PFSK-1 (cell line): Measurements from ENCODE around the gene DCBLD2.

Experiments
- FOXP2 ChIP-seq: optimal IDR thresholded peaks from 2 replicates; pipeline ENCODE3; 2011; ENCODE audit warnings: borderline replicate concordance, control low read depth, inconsistent platforms; ENCODE audit not compliant: insufficient read depth; ENCODE audit errors: extremely low read length, extremely low read depth
- POLR2AphosphoS5 ChIP-seq: IDR thresholded peaks from 2 replicates; pipeline ENCODE4 v1.6.1; 2012; ENCODE audit warnings: low read depth, mild to moderate bottlenecking, control low read depth, low read length, moderate library complexity
- REST ChIP-seq, 2 experiments: IDR thresholded peaks; 2 replicates each; pipeline versions ENCODE4 v1.6.1 to v1.8.0; 2011 to 2012; ENCODE audit warnings: low read depth in 2 of 2, low read length in 2 of 2, control low read depth in 1 of 2, inconsistent platforms in 1 of 2, mild to moderate bottlenecking in 1 of 2, moderate library complexity in 1 of 2; ENCODE audit not compliant: insufficient read depth in 1 of 2
- SIN3A ChIP-seq: IDR thresholded peaks from 2 replicates; pipeline ENCODE4 v1.6.1; 2012; ENCODE audit warnings: mild to moderate bottlenecking, low read length, moderate library complexity, borderline replicate concordance; ENCODE audit not compliant: insufficient read depth
- TAF1 ChIP-seq: IDR thresholded peaks from 2 replicates; pipeline ENCODE4 v1.6.1; 2012; ENCODE audit warnings: low read length, control low read depth, borderline replicate concordance; ENCODE audit not compliant: insufficient read depth

Gene DCBLD2

DNA sequence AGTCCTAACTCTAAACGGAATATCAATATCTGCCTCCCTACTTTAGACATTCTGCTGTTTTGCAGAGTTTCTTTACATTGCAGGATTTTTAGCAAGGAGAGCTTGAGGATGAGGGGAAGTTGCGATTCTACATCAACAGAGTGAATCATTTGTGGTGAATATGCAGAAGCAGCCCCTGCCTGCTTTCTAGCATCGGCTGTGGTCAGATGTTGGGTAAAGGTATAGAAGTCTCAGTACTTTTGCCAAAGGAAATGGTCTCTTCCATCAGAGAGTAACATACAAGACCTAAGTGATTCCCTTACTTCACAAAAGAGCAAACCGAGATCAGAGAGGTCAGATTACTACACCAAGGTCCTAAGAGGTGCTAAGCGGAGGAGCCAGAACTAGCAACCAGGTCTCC lies 123.1 kb downstream of the DCBLD2 start:
- no peak for TF ChIP-seq TAF1
- TF ChIP-seq POLR2AphosphoS5 = no peak
- TF ChIP-seq REST (IDR thresholded peaks at IDR 0.05; ENCODE audit: insufficient read depth in 1 of 2, low read depth in 2 of 2, low read length in 2 of 2) = no peak
- TF ChIP-seq FOXP2 = no peak
- no peak for TF ChIP-seq SIN3A

DNA sequence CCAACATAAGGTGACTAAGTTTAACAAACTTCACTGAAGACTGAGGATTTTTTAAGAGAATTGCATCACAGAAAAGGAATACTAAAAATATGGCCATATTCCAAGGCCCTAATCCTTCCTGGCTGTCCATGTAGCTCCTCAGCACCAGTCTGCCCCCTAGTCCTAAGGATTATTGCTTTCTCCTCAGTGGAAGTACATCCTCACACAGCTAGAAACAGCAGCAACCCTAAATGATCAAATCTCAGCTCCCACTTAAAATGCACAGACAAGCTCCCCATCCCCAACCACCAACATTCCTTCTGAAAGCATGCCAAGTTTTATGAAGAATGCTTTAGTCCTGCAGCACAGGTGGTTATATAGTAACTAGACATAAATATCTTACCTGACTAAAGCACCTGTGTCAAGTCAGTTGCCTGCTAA lies 123.7 kb downstream of the DCBLD2 start:
- no peak for TF ChIP-seq TAF1
- TF ChIP-seq SIN3A = no peak
- TF ChIP-seq POLR2AphosphoS5 = no peak
- no peak for TF ChIP-seq FOXP2
- TF ChIP-seq REST (IDR thresholded peaks at IDR 0.05; ENCODE audit: insufficient read depth in 1 of 2, low read depth in 2 of 2, low read length in 2 of 2) = no peak

- TF ChIP-seq REST (IDR thresholded peaks at IDR 0.05; ENCODE audit: insufficient read depth in 1 of 2, low read depth in 2 of 2, low read length in 2 of 2) = no peak
- TF ChIP-seq POLR2AphosphoS5 = no peak
- no peak for TF ChIP-seq FOXP2
- TF ChIP-seq SIN3A = no peak
- TF ChIP-seq TAF1 = no peak
Observed at GRCh38 chr3:98777286-98777685, 124.2 kb downstream of the DCBLD2 start.

DNA sequence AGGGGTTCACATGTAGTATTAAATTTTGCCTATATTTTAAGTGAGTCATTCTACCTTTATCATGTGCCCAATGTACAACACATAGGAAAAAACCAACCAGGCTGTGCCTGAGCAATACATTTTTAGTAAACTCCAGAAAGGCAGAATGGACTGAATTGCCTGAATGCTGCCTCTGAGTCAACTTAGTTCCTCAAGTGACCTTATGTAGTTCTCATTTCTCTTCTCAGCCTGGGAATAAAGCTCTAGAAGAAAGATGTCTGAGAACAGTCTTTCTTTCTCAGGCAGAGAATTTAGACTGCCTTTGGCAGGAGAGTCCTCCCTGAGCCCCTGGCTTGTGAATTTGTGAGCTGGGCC lies 125.4 kb downstream of the DCBLD2 start:
- TF ChIP-seq TAF1 (no peak), FOXP2 (no peak), POLR2AphosphoS5 (no peak), REST (IDR thresholded peaks at IDR 0.05; ENCODE audit: insufficient read depth in 1 of 2, low read depth in 2 of 2, low read length in 2 of 2) (no peak), SIN3A (no peak)

GRCh38 chr3:98775459-98776139 lies 125.9 kb downstream of the DCBLD2 start:
- TF ChIP-seq FOXP2 (no peak), TAF1 (no peak), POLR2AphosphoS5 (no peak), REST (IDR thresholded peaks at IDR 0.05; ENCODE audit: insufficient read depth in 1 of 2, low read depth in 2 of 2, low read length in 2 of 2) (no peak), SIN3A (no peak)
